K562 (cell line): ENCODE measurements around the gene PREX1. TPM values are rescaled to one million over a fixed set of nuclear protein-coding genes. Genes with fewer than 3 reads are reported as not detected.

Source experiments
- BCLAF1 ChIP-seq, 2 experiments: fragments of 450-650 bp in 1 of 2; IDR thresholded peaks; 2 replicates each; pipeline ENCODE4 v1.6.1; 2011 to 2017; ENCODE audit warnings: low read depth in 2 of 2, antibody characterized with exemption in 1 of 2, borderline replicate concordance in 1 of 2, low read length in 1 of 2, mild to moderate bottlenecking in 1 of 2, mixed read lengths in 1 of 2; ENCODE audit not compliant: control insufficient read depth in 1 of 2
- CREM ChIP-seq: IDR thresholded peaks from 2 replicates; pipeline ENCODE4 v1.6.1; 2014; ENCODE audit warnings: antibody characterized with exemption, low read depth
- CTBP1 ChIP-seq: fragments of 450-650 bp; IDR thresholded peaks from 2 replicates; pipeline ENCODE4 v1.6.1; 2016; ENCODE audit warnings: borderline replicate concordance
- MCM2 ChIP-seq: fragments of 450-650 bp; IDR thresholded peaks from 2 replicates; pipeline ENCODE4 v1.6.1; 2017; ENCODE audit warnings: low read depth, mild to moderate bottlenecking
- NONO ChIP-seq, 2 experiments: fragments of 200-400 bp in 1 of 2; fragments of 450-650 bp in 1 of 2; formaldehyde crosslinking in 1 of 2; IDR thresholded peaks; 2 replicates each; pipeline ENCODE4 v1.6.1; 2017; ENCODE audit warnings: low read depth in 2 of 2, mild to moderate bottlenecking in 2 of 2, moderate library complexity in 2 of 2, low read length in 1 of 2
- NR2C1 ChIP-seq, 2 experiments: fragments of 450-650 bp; IDR thresholded peaks; 2 replicates each; pipeline ENCODE4 v1.6.1; 2017; ENCODE audit warnings: mild to moderate bottlenecking in 2 of 2, antibody characterized with exemption in 1 of 2, inconsistent platforms in 1 of 2, missing compliant biosample characterization in 1 of 2, missing genetic modification characterization in 1 of 2
- NR3C1 ChIP-seq: sonication (generic); formaldehyde crosslinking; IDR thresholded peaks from 2 replicates; pipeline ENCODE4 v1.8.1; 2022; ENCODE audit warnings: missing genetic modification reagents
- NRF1 ChIP-seq, 2 experiments: fragments of 450-650 bp; IDR thresholded peaks in 1 of 2; conservative IDR thresholded peaks in 1 of 2; 2 replicates each; pipeline ENCODE4 v1.6.1; 2014; ENCODE audit warnings: mild to moderate bottlenecking in 2 of 2
- OTX1 ChIP-seq: fragments of 450-650 bp; formaldehyde crosslinking; IDR thresholded peaks from 2 replicates; pipeline ENCODE4 v1.4.0; 2022; ENCODE audit warnings: mild to moderate bottlenecking
- RCOR1 ChIP-seq, 2 experiments: IDR thresholded peaks; 2 replicates each; pipeline ENCODE4 v1.6.1; 2012; ENCODE audit warnings: low read depth in 2 of 2, low read length in 2 of 2, borderline replicate concordance in 1 of 2, improper control_type of control experiment in 1 of 2
- SREBF1 ChIP-seq: fragments of 150-350 bp; IDR thresholded peaks from 2 replicates; pipeline ENCODE4 v1.6.1; 2014; ENCODE audit warnings: antibody characterized with exemption, low read depth, low read length, borderline replicate concordance
- ZNF282 ChIP-seq: sonication (generic); formaldehyde crosslinking; IDR thresholded peaks from 2 replicates; pipeline ENCODE4 v1.8.1; 2023; ENCODE audit warnings: missing genetic modification reagents
- polyA plus RNA-seq, 8 experiments: library from polyadenylated mRNA; depleted of rRNA in 4 of 8; stranded (reverse) in 5 of 8; unstranded in 3 of 8; fragments of >200 nt; fragmentation: Nextera tagmentation in 2 of 8; fragmentation: Illumina TruSeq in 1 of 8; extraction: Ambion mirVana in 2 of 8; extraction: Trizol in 1 of 8; gene quantifications; 2 replicates each; pipeline versions ENCODE4 v1.2.1 to v1.2.3, GENCODE V29; 2011 to 2014; ENCODE audit warnings: inconsistent platforms in 1 of 8, missing spikeins in 1 of 8
- total RNA-seq, 7 experiments: library from RNA; depleted of rRNA in 6 of 7; stranded (reverse); fragments of >200 nt in 6 of 7; fragmentation: Illumina TruSeq in 2 of 7; extraction: Trizol in 2 of 7; gene quantifications; 2 replicates each; pipeline versions ENCODE4 v1.2.1 to v1.2.3, GENCODE V29; 2011 to 2021; ENCODE audit warnings: low replicate concordance in 1 of 7
- TF ChIP-seq, protein P1 (sequence below): sonication (generic); formaldehyde crosslinking; IDR thresholded peaks from 2 replicates; pipeline ENCODE4 v1.8.0; 2022; ENCODE audit warnings: mild to moderate bottlenecking, missing genetic modification reagents
- TF ChIP-seq, protein P2 (sequence below): fragments of 150-350 bp; conservative IDR thresholded peaks from 2 replicates; pipeline ENCODE4 v1.6.1; 2014; ENCODE audit warnings: low read length

PREX1 gene
- total and polyA plus RNA-seq, 9 of the 15 experiments (the other 6 are each of a cell fraction or from before 2014, with no cell fraction given): 0.37 to 10.4 (median 4.8) TPM

DNA sequence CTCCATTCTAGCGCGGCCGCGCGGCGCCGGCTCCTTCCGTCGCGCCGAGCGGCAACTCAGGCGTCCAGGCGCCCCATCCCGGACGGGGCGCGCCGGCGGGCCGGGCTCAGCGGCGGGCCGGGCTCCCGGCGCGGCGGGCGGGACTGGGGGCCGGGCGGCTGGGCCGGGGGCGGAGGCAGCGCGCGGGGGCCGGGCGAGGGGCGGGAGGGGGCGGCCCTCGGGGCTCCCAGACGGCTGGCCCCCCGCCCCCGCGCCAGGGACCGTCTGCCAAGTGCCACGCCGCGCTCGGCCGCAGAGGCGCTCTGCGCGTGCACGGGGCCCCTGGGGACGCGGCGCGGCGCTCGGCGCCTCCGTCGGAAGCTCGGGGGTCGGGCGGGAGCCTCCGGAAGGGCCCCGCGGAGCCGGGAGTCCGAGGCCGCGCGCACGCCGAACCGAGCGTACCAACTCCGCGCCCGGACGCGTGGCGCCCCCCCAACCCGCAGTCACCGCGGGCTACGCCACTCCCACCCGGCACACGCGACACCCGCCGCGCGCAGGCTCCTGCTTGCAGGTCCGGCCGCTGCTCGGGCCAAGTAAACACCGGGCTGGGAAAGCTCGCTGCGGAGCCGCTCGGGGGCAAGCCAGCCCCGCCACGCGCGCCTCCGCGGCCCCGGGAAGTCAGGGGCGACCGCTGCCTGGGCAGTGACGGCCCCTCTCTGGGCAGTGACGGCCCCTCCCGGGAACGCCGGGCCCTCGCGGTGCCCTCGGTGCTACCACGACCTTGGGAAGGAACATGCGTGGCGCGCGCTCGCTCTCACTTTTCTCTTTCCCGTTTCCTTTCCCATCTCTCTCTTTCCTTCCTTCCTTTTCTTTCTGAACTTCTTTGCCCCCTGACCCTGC is at the start of gene PREX1 (continued):
- TF ChIP-seq, protein P1, sequence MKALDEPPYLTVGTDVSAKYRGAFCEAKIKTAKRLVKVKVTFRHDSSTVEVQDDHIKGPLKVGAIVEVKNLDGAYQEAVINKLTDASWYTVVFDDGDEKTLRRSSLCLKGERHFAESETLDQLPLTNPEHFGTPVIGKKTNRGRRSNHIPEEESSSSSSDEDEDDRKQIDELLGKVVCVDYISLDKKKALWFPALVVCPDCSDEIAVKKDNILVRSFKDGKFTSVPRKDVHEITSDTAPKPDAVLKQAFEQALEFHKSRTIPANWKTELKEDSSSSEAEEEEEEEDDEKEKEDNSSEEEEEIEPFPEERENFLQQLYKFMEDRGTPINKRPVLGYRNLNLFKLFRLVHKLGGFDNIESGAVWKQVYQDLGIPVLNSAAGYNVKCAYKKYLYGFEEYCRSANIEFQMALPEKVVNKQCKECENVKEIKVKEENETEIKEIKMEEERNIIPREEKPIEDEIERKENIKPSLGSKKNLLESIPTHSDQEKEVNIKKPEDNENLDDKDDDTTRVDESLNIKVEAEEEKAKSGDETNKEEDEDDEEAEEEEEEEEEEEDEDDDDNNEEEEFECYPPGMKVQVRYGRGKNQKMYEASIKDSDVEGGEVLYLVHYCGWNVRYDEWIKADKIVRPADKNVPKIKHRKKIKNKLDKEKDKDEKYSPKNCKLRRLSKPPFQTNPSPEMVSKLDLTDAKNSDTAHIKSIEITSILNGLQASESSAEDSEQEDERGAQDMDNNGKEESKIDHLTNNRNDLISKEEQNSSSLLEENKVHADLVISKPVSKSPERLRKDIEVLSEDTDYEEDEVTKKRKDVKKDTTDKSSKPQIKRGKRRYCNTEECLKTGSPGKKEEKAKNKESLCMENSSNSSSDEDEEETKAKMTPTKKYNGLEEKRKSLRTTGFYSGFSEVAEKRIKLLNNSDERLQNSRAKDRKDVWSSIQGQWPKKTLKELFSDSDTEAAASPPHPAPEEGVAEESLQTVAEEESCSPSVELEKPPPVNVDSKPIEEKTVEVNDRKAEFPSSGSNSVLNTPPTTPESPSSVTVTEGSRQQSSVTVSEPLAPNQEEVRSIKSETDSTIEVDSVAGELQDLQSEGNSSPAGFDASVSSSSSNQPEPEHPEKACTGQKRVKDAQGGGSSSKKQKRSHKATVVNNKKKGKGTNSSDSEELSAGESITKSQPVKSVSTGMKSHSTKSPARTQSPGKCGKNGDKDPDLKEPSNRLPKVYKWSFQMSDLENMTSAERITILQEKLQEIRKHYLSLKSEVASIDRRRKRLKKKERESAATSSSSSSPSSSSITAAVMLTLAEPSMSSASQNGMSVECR: peak; percentile 53; the same call in 1 of the 2 replicates
- TF ChIP-seq CREM (peak; percentile 42; the same call in 1 of the 2 replicates), SREBF1 (no peak), MCM2 (no peak), NONO (IDR thresholded peaks at IDR 0.05; ENCODE audit: low read depth in 2 of 2, low read length in 1 of 2) (peak; percentile 52 to 78; a peak in 2 of 4 replicates), ZNF282 (CRISPR knock-in tag) (peak; percentile 59; the same call in 1 of the 2 replicates), NR3C1 (CRISPR knock-in tag) (0 out of 2 replicates have a peak, but pooled peaks have one; percentile 43), OTX1 (0 out of 2 replicates have a peak, but pooled peaks have one; percentile 33), NRF1 (conservative IDR thresholded peaks at IDR 0.05 in 1 of 2, IDR thresholded peaks at IDR 0.05 in 1 of 2) (peak; percentile 87 to 88), RCOR1 (IDR thresholded peaks at IDR 0.05; ENCODE audit: borderline replicate concordance in 1 of 2, low read depth in 2 of 2, low read length in 2 of 2) (0 out of 4 replicates have a peak, but pooled peaks of 1 of the 2 experiments have one; percentile 5), NR2C1 (IDR thresholded peaks at IDR 0.05) (no peak), NR2C1 (tag; IDR thresholded peaks at IDR 0.05) (no peak), BCLAF1 (IDR thresholded peaks at IDR 0.05; ENCODE audit: borderline replicate concordance in 1 of 2, control insufficient read depth in 1 of 2, low read depth in 2 of 2, low read length in 1 of 2) (no peak), CTBP1 (peak; percentile 91; the same call in 1 of the 2 replicates)
- TF ChIP-seq, protein P2, sequence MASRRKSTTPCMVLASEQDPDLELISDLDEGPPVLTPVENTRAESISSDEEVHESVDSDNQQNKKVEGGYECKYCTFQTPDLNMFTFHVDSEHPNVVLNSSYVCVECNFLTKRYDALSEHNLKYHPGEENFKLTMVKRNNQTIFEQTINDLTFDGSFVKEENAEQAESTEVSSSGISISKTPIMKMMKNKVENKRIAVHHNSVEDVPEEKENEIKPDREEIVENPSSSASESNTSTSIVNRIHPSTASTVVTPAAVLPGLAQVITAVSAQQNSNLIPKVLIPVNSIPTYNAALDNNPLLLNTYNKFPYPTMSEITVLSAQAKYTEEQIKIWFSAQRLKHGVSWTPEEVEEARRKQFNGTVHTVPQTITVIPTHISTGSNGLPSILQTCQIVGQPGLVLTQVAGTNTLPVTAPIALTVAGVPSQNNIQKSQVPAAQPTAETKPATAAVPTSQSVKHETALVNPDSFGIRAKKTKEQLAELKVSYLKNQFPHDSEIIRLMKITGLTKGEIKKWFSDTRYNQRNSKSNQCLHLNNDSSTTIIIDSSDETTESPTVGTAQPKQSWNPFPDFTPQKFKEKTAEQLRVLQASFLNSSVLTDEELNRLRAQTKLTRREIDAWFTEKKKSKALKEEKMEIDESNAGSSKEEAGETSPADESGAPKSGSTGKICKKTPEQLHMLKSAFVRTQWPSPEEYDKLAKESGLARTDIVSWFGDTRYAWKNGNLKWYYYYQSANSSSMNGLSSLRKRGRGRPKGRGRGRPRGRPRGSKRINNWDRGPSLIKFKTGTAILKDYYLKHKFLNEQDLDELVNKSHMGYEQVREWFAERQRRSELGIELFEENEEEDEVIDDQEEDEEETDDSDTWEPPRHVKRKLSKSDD: no peak
